Measurements from ENCODE around the gene HDDC2.

Gene HDDC2

GRCh38 chr6:125237764-125238163 is 64.0 kb downstream of the HDDC2 start:
- no peak for DNase-seq (ENCODE audit: low read depth in 3 of 3)

DNA sequence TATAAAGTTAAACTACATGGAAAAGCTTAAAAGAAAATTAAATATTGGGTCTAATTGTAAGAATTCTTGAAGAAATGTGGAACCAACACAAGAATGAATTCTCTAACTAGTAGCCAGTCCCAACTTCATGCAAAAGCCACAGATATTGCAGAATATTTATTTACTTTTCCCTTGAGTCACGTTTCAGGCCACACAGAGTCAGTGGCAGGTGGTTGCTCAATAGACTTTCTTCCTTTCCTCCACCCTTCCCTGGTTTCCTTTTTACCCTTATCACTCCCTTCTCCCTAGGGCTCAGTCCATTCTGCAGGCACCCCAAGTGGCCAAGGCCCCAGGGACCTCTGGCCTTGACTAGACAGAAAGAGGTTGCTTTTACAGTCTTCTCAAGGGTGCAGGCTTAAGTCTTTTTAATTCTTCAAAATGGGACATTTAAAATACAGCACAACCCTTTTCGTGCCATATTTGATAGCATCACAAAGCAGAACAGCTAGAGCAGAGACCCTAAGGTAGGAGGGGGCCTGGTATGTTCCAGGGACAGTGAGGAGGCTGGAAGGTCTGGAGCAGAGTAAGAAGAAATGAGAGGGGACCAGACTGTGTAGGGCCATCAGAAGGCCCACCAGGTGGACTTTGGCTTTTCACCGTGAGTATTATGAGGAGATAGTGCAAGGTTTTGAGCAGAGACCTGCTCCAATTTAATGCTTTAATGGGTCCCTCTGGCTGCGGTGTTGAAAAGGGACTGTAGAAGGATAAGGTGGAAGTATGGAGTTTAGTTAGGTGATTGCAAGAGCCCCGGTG is 65.0 kb downstream of the HDDC2 start:
- no peak for DNase-seq (ENCODE audit: low read depth in 3 of 3)

GRCh38 chr6:125233202-125233601 is 68.6 kb downstream of the HDDC2 start:
- no peak for DNase-seq (ENCODE audit: low read depth in 3 of 3)

- DNase-seq (ENCODE audit: low read depth in 3 of 3): no peak
These were observed 69.3 kb downstream of the HDDC2 start for GRCh38 chr6:125232466-125232865.

GRCh38 chr6:125231574-125232343 is 70.0 kb downstream of the HDDC2 start:
- DNase-seq (ENCODE audit: low read depth in 3 of 3): no peak

DNA sequence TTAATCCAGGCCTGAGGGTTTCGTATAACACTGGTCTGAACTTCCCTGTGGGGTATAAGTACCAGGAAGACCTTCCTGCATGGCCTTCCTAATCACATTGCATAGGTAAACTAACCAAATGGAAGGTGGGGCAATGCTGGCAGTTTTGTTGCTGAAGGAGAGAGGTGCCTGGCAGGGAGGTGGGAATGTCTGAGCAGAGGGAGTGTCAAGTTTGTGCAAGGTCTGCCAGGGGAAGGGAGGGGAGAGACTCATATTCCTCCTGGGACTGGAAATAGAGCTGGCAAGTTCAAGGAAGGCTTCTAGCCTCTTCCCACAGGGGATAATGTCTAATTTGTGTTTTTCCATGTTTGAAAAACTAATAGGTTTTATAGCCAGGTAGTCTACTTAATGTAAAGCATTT is 70.6 kb downstream of the HDDC2 start:
- DNase-seq (ENCODE audit: low read depth in 3 of 3): no peak

DNA sequence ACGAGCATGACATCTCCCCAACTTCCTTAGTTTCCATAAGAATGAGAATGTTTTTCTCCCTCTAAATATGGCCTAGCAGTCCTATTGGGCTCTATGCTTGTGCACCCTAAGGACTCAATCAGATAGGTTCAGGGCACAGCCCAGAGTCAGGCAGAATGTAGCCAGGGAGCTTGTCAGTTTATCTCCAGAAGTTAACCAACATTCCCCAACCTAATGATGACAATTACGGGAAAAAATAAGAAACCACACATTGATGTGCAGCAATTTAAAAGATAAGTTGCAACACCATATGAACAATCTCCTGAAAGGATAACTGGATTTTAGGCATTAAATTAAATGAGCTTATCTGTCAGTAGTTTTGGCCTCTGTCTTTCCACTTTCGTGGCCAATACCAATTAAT is 71.1 kb downstream of the HDDC2 start:
- no peak for DNase-seq (ENCODE audit: low read depth in 3 of 3)

DNA sequence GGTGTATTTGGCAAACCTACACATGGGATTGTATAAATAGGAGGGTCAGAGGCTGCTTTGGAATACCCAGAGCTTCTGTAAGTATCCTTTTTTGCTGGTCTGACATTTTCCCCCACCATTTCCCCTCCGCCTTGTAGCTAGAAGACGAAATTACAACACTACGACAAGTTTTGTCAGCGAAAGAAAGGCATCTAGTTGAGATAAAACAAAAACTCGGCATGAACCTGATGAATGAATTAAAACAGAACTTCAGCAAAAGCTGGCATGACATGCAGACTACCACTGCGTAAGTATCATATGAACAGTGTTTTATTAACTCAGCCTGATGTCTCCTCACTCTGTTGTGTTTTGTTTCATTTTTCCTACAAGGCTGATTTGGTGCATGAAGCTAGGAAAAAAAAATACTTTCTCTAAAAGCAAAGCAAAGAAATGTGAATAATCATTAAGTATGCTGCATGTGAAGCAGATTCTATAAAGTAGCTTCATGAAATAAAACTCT is 72.7 kb downstream of the HDDC2 start:
- DNase-seq (ENCODE audit: low read depth in 3 of 3): no peak

DNA sequence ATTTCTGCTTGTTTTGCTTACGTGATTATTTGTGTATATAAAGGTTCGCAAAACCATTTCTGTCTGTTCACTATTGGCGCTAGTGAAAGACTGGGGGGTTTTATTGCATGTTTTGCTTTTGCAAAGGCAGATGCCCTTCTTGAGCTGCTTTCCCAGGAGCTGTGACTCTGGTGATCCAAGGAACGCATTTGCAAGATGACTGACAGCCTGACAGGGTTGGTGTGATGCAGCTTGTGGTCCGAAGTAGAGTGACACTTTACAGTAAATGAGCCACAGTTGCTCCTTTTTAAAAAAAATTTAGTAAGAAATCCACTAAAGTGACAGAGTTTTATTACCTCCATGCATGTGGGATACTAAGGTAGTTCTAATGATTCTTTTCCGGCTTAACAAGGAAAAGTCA is 74.5 kb downstream of the HDDC2 start:
- no peak for DNase-seq (ENCODE audit: low read depth in 3 of 3)
